Suprapubic skin (tissue), 3 donors: ENCODE measurements around the gene HYLS1.

ENCODE experiments used
- CTCF ChIP-seq, 2 donors: fragments of 200-600 bp in 1 of 2; fragments of 450-650 bp in 1 of 2; sonication (generic) in 1 of 2; IDR thresholded peaks; one replicate each; pipeline ENCODE4 v1.5.1; 2016 to 2019; ENCODE audit warnings: antibody characterized with exemption in 2 of 2, mild to moderate bottlenecking in 1 of 2, moderate library complexity in 1 of 2
- POLR2A ChIP-seq, 2 donors: fragments of 450-650 bp; IDR thresholded peaks; one replicate each; pipeline ENCODE4 v1.6.1; 2017; ENCODE audit warnings: antibody characterized with exemption in 2 of 2, mild to moderate bottlenecking in 2 of 2, moderate library complexity in 2 of 2

GRCh38 chr11:125871391-125872137 lies 15.9 kb upstream of the HYLS1 start:
- TF ChIP-seq CTCF (IDR thresholded peaks at IDR 0.05) = no peak
- TF ChIP-seq POLR2A (IDR thresholded peaks at IDR 0.05) = no peak
